HG02571 (cell line): ENCODE results near the gene SLC9C1.

Experiments
- ATAC-seq: cut with Tn5 transposase; IDR thresholded peaks from one replicate; pipeline ENCODE4 v1.9.1; 2021; ENCODE audit warnings: mild to moderate bottlenecking, moderate library complexity; ENCODE audit not compliant: unreplicated experiment

Gene SLC9C1

DNA sequence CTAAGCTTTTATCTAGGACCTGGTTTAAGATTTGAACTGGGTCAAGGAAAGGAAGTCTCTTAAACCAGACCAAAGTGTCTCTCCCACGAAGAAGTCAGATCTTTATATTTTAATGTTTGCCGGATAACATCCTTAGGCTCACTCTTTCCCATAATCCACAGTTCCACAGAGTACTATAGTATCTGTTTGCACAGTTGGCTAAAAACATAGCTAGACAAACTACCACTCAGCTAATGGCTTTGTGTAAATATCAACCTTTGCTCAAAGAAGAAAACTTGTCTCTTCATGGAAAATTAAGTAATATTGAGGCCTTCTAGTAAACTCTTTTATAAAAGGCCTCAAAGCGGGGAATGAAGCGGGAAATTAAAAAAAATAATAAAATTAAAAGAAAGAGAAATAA lies 13.5 kb upstream of the SLC9C1 start:
- ATAC-seq: no peak

DNA sequence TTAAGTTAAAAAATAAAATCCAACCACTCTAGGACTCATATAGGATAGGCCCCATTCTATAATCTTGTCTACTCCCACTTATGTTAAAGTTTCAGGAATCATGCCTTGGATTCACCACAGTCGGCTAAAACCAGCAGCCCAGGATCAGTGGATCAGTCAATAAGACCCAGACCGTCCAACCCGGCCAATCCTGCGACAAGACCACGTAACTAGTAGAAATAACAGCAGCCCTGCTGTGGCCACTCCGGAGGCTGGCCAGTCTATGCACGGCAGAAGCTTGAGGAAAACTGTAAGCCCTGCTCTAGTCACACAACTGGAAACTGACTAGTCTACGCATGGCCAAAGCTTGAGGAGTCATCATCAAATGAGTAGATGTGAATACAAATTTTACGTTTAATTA lies 12.8 kb upstream of the SLC9C1 start:
- ATAC-seq: no peak

DNA sequence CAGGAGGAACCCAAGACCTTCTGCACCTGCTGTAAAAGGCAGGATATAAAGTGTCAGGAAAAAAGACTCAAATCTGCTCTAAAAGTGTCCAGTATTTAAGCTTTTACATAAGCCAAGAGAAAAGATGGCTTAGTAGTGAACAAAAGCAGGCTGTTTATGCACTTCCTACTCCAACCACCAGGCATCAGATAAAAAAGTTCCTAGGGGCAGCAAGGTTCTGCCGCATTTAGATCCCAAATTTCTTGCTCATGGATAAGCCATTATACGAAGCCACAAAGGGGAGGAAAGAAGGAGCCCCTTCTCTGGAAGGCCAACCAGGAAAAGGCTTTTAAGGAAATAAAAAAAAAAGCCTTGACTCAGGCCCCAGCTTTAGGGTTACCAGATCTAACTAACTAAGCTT lies 10.6 kb upstream of the SLC9C1 start:
- no peak for ATAC-seq

DNA sequence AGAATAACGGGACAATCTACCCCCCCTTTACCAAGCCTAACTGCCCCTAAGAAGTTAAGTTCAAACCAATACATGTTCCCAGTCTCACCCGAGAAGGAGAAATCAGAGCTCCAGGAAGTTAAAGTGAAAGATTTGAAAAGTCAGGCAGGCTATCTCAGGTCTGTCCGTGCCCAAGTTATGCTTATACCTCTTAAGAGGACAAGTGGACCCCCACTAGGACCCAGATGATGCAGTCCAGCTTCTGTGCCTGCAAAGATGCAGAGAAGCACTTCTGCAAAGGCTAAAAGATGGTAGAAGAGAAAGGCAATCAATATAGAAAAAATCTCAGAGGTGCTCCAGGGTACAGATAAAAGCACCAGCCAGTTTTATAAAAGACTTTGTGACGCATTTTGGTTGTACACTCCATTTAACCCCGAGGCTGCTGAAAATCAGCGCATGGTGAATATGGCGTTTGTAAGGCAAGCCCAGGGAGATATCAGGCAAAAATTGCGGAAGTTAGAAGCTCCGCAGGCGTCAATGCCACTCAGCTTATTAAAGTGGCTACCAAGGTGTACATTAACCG lies 9.8 kb upstream of the SLC9C1 start:
- ATAC-seq: no peak

DNA sequence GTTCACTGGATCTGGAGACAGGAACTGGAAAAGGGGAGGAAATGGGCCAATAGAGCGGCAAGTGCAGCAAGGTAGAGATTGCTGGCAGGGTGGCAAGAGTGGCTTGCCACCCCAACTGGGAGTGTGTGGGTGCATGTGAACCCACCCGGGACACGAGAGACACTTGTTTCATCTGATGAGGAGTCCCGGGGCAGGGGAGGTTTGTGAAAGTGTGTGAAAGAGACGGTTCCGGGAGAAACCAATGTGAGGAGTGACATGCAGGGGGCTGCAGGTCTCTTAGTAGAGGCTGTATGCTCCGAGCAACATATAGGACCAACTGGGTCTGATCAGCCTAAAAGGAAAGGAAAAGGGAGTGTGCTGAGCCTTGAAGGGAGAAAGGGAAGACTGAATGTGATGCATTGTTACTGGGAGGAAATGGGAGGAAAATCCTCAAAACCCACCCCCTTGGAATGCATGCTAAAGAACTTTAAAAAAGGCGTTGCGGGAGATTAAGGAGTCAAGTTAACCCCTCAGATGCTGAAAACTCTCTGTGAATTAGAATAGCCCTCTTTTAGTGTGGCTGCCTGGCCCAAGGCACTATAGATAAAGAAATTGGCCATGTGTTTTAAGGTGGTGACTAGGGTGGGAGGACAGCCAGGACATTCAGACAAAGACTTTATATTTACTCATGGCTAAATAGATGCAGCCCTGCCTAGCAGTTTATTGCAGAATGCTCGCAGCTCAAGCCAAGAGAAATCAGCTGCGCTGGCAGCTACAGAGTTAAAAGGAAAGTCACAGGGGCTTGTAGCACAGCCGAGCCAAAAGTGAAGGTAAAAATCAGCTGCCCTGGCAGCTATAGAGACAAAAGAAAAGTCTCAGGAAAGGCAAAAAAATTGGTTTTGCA lies 9.1 kb upstream of the SLC9C1 start:
- no peak for ATAC-seq

DNA sequence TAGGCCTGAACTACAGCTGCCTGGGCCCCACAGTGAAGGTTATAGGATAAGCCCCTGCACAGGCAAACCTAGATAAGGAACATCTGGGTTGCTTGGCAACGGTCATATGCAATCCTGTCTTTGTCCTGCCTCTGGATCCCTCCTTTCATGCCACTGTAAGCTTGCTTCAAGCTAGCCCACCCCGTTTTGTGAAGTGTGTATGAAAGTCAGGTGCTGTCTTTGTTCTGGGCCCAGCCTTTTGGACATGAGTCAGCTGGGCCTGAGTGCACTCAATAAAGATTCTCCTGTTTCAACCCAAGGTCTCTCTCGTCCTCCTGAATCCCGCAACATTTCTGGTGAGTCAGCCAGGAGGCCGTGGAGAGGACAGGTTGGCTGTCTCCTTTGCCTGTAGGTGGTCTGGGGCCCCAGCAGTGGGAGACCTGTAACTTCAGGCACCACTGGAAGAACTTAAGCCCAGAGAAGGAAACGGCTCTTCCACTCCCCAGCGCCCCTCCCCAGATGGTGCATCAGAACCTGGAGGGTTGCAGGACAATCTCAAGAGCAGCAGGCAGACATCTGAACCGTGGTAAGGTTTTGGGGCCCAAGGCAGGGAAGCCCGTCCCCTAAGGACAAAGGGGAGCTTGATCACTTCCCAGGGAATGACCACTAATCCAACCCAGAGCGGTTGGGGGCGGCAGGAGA lies 8.3 kb upstream of the SLC9C1 start:
- no peak for ATAC-seq

DNA sequence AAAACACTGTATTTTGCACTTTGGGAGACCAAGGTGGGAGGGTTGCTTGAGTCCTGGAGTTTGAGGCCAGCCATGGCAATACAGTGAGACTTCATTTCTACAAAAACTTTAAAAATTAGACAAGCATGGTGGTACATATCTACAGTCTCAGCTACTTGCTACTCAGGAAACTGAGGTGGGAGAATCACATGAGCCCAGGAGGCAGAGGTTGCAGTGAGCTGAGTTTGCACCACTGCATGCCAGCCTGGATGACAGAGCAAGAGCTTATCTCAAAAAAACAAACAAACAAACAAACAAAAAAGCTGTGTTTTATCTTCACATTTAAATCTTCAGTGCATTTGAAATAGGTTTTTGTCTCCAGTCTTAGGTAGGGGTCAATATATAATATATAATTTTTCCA lies 4.8 kb upstream of the SLC9C1 start:
- ATAC-seq: no peak

DNA sequence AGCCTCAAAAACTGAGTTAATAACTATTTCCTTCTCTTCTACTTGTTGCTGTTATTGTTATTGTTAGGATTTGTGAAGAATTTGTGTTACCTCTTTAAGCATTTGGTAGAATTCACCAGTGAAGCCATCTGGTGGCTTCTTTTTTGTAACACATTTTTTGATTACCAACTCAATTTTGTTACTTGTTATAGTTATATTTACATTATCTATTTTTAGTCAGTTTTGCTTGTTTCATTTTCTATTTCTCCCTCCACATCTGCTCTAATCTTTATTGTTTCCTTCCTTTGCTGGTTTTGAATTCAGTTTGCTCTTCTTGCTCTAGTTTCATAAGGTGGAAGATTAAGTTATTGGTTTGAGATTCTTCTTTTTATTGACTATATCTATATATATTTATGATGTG lies 3.7 kb upstream of the SLC9C1 start:
- no peak for ATAC-seq

DNA sequence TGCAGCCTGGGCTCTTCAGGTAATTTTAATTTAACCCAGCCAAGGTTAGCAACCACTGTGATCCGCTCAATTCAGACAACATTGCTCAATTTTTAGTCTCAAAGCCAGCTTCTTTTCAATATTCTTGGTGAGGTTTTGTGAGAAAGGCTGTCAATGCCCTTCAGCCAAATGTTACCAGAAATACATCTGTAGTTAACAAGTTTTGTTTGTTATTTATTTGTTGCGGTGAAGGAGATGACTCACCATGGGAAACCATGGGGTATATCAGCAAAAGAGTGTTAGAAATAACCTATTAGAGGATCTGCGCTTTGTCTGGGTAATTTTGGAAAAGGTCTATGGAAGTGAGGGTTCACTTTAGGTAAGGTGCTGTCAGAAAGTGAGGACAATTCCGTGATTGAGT lies 5.0 kb downstream of the SLC9C1 start:
- ATAC-seq: no peak

DNA sequence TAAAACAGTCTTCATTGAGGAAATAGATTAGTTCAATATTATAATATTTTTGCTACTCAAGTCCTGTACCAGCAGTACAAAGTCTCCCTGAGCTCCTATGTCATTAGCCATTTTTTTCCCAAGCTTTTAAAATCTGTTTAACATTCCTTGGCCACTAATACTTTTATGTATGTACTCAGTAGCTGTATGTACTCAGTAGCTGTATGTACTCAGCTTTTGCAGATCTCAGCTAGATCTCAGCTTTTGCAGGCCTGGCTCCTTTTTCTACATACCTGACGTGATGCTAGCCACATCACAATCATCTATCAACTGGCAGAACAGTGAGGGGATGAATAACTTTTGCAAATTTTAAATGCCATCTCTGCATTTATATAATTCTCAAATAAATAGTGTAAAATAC lies 13.8 kb downstream of the SLC9C1 start:
- no peak for ATAC-seq

DNA sequence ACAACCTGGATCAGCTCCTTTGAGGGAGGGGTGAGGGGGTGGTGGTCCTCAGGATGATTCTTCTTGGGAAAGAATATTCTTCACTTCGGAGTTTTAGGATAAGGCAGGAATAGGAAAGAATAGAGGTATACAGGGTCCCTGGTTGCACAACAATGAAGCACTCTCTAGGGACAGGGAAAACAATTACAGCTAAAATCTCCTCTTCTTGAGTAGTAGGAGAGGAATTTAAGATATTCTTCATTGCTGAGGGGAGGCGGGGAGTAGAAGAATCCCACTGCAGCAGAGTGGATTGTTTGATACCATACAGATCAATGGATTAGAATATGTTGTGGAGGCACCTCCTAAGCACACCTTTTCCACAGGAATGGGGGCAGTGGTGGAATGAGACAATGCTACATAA lies 20.5 kb downstream of the SLC9C1 start:
- ATAC-seq: no peak

DNA sequence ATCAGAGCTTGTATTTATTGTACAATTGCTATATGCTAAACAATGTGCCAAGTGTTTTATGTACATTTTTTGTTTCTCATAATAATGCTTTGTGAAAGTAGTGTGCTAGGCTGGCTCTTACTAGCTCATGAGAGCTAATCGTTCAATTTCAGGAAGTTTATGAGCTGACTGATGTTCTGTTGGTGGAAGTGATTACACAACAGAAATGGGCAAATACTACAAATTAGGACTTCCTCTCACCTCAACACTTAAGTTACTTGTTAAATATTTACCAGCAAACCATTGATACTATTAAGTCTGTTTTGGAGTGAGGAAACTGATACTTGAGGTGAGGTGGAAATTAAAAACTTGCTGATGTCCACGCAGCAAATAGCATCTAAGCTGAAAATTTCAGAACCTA lies 32.3 kb downstream of the SLC9C1 start:
- no peak for ATAC-seq

DNA sequence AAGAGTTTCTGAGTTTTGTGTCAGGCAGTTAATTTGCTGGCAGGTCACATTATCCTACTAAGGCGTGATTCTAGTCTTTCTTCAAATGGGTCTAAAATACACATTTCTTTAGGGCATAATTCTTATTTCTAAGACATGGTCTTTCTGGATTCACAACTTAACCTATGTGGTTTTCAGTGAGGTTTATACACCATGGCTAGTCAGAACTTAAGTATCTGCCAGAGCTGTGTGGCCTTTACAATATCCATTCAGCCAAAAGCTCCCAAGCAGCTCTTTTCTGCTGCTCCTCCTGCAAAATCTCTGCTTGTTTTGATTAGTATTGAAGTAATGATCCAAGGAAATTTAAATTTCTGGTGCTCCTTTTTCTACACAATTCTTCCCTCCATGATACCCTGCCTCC lies 33.5 kb downstream of the SLC9C1 start:
- ATAC-seq: no peak

DNA sequence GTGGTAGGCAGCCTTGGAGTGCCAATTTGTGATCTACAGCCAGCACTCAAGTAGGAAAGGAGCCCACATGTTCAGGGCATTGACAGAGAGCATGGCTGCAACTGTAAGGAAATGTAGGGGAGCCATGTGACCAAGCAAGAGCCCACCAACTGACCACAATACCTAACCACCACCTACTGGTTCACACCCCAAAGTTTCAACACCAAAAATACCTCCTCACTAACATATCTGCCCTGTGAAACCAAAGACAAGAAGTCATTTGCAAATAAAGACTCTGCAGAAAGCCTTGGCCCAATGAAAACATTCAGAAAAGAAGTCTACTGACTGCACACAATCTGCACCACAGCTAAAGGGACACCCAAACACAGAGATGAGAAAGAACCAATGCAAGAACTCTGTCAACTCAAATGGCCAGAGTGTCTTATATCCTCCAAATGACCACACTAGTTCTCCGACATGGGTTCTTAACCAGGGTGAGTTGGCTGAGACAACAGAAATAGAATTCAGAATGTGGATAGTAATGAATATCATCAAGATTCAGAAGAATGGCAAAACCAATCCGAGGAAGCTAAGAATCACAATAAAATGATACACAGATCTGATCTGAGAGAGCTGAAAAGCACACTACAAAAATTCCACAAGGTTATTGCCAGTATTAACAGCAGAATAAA lies 40.6 kb downstream of the SLC9C1 start:
- ATAC-seq: no peak

DNA sequence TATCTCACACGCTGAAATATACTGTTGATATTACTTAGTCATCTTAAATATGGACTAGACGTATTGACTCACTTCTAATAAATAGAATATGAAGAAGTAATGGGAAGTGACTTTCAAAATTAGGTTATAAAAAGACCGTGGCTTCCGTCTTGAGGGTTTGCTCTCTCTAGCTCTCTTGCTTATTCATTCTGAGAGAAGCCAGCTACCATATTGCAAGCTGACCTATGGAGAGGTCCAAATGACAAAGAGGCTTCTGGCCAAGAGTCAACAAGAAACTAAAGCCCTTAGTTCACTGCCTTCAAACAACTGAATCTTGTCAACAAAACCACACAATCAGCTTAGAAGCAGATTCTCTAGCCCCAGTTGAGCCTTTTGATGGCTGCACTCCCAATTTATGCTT lies 46.1 kb downstream of the SLC9C1 start:
- no peak for ATAC-seq

DNA sequence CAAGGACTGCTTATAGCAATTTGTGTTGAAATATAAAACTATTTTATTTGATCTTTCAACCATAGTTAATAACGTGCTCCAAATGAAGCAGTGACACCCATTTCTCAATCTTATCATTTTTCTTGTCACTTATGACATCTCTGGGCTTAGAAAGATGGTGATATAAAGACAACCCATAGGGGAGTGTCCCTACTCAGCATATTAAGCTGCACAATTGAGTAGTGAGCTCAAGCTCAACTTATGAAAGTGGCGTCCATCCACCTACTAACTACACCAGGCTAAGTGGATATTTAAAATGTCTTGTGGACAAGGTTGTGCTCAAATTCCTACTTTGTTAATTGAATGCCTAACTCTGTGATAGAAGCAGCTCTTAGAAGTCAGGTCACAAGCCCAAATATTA lies 46.7 kb downstream of the SLC9C1 start:
- no peak for ATAC-seq

DNA sequence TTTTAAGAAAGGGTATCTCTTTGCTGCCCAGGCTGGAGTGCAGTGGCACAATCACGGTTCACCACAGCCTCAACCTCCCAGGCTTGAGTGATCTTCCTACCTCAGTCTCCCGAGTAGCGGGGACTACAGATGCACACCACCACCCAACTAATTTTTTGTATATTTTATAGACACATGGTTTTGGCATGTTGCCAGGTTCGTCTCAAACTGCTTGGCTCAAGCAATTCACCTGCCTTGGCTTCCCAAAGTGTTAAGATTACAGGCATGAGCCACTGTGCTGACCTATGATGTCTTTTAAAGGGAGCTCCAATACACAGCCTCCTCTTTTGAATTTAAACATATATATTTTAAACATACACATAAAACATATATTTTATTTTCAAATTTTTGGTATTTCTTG lies 60.9 kb downstream of the SLC9C1 start:
- no peak for ATAC-seq

DNA sequence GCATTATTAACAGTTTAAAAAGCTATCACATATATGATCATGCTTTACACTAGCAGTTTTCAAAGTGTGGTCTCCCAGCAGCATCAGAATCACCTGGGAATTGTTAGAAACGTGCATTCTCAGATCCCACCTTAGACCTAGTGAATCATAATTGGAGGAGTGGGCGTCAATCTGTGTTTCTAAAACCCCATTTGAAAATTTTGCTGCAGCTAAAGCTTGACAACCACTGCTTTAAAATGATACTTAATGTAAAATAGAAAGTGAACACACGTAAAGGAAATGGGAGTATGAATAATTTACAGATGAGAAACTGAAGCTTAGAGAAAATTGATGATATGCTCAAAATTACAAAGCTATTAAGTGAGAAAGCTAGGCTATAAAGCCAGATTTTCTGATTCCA lies 62.3 kb downstream of the SLC9C1 start:
- no peak for ATAC-seq

DNA sequence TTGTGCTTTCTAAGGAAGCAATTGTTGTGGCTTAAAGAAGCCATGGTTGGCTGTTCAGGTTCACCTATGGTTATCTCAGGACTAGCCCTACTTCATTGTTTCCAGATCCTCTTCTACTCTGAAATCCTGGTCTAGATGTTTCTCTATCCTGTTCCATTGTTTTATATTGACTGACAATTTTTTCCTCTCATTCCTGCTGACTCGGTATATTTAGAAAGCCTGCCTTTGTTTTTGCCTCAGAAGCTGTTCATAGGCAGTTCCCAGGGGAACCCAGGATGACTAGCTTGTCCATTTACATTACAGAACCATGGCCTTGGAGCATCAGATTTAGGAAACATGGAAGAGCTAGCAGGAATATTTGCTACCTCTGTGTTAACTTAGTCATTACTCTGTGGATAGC lies 64.0 kb downstream of the SLC9C1 start:
- no peak for ATAC-seq

DNA sequence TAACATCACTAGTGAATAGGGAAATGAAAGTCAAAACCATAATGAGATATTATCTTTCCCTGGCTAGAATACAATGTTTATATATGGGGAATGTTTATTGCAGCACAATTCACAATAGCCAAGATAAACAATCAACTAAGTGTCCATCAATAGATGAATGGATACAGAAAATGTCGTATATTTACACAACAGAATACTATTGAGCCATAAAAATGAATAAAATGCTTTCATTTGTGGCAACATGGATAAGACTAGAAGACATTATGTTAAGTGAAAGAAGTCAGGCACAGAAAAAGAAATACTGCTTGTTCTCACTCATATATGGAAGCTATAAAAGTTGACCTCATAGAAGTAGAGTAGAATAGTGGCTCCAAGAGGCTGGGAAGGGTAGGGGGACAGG lies 65.2 kb downstream of the SLC9C1 start:
- ATAC-seq: no peak

DNA sequence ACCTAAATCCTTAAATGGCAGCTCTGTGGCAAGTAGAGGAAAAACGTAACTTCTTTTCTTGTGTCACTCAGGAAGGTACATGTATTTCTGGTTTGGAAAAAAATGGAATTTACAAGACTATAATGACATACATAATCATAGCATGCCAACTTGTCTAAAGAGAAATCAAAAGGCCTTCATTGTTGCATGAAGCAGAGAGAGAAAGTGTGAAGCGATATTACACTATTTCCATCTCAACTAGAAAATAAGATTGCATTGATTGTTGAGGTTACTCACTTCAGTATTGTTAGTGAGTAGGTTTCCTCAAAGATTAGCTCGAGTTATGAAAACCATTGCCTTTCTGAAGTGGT lies 93.7 kb downstream of the SLC9C1 start:
- no peak for ATAC-seq
